Gastrocnemius medialis (tissue), 4 donors: Measurements from ENCODE around the gene PDLIM1.

Experiments
- POLR2A ChIP-seq, 2 donors: fragments of 450-650 bp; IDR thresholded peaks; one replicate each; pipeline ENCODE4 v1.6.1; 2017; ENCODE audit warnings: antibody characterized with exemption in 2 of 2, mild to moderate bottlenecking in 2 of 2, moderate library complexity in 2 of 2
- TF ChIP-seq, protein P1 (sequence below), 5 experiments: fragments of 450-650 bp in 3 of 5; fragments of 200-600 bp in 2 of 5; sonication (generic) in 2 of 5; IDR thresholded peaks in 4 of 5; conservative IDR thresholded peaks in 1 of 5; 1 replicate in 4 of 5; 2 replicates in 1 of 5; pipeline ENCODE4 v1.5.1; 2016 to 2019; ENCODE audit warnings: antibody characterized with exemption in 5 of 5, mild to moderate bottlenecking in 3 of 5, moderate library complexity in 3 of 5

DNA sequence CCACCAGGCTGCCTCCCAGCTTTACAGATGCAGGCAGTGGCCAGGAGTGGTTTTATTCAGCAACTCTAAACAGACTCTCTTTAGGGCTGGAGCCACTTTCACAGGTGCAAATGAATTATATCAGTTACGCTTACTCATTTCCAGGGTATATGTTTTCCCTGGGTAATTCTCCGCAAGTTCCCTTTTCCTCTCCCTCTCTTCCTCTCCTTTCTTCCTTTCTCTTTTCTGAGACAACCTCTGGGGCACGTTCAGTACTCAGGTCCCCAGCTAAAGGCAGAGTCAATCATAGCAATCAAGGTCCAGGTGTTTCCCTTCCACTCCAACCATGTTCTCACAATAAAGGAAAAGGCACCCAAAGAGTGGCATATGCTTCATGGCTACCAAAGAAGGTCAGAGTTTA is 41.3 kb downstream of the PDLIM1 start:
- no peak for TF ChIP-seq POLR2A (IDR thresholded peaks at IDR 0.05)
- TF ChIP-seq, protein P1, sequence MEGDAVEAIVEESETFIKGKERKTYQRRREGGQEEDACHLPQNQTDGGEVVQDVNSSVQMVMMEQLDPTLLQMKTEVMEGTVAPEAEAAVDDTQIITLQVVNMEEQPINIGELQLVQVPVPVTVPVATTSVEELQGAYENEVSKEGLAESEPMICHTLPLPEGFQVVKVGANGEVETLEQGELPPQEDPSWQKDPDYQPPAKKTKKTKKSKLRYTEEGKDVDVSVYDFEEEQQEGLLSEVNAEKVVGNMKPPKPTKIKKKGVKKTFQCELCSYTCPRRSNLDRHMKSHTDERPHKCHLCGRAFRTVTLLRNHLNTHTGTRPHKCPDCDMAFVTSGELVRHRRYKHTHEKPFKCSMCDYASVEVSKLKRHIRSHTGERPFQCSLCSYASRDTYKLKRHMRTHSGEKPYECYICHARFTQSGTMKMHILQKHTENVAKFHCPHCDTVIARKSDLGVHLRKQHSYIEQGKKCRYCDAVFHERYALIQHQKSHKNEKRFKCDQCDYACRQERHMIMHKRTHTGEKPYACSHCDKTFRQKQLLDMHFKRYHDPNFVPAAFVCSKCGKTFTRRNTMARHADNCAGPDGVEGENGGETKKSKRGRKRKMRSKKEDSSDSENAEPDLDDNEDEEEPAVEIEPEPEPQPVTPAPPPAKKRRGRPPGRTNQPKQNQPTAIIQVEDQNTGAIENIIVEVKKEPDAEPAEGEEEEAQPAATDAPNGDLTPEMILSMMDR (IDR thresholded peaks at IDR 0.05 in 4 of 5, conservative IDR thresholded peaks at IDR 0.05 in 1 of 5): no peak
